Psoas muscle (tissue), 8 donors: ENCODE measurements around the gene EFTUD2. TPM values are rescaled to one million over a fixed set of nuclear protein-coding genes. Genes with fewer than 3 reads are reported as not detected.
"Not testable (repeated sequence)": the region's sequence is repeated elsewhere in the genome, so short reads cannot be mapped to it uniquely, and the experiment has no call there.

ENCODE experiments used
- ATAC-seq, 4 donors: fragments of 200-7000 bp; cut with Tn5 transposase; one replicate each; pipeline ENCODE4 v1.9.1; 2020; ENCODE audit warnings: moderate library complexity in 3 of 4, mild to moderate bottlenecking in 2 of 4
- DNase-seq, 2 donors: peaks; one replicate each; pipeline ENCODE4 v3.0.0-alpha.2; 2020
- H3K27ac ChIP-seq: fragments of 200-600 bp; one replicate; pipeline ENCODE4 v1.8.0; 2022
- H3K27me3 ChIP-seq, 3 donors: fragments of 200-600 bp in 1 of 3; one replicate each; pipeline versions ENCODE4 v1.6.1 to v1.8.0; 2013 to 2022; ENCODE audit warnings: low read length in 2 of 3, mild to moderate bottlenecking in 2 of 3, moderate library complexity in 1 of 3; ENCODE audit not compliant: insufficient read depth in 3 of 3
- H3K36me3 ChIP-seq, 2 donors: fragments of 200-600 bp in 1 of 2; one replicate each; pipeline versions ENCODE4 v1.6.1 to v1.8.0; 2013 to 2022; ENCODE audit warnings: low read depth in 1 of 2, mild to moderate bottlenecking in 1 of 2, moderate library complexity in 1 of 2; ENCODE audit not compliant: insufficient read depth in 1 of 2
- H3K4me1 ChIP-seq: fragments of 200-600 bp; one replicate; pipeline ENCODE4 v1.8.0; 2022
- H3K4me3 ChIP-seq: fragments of 200-600 bp; one replicate; pipeline ENCODE4 v1.8.0; 2022; ENCODE audit warnings: mild to moderate bottlenecking
- H3K9me3 ChIP-seq: fragments of 200-600 bp; one replicate; pipeline ENCODE4 v1.8.0; 2022
- CTCF ChIP-seq: fragments of 200-600 bp; IDR thresholded peaks from one replicate; pipeline ENCODE4 v1.8.0; 2022; ENCODE audit warnings: antibody characterized with exemption
- WGBS, 3 donors: extraction: QIAGEN DNeasy Blood & Tissue Kit; methylation state at CpG; one replicate each; pipeline versions ENCODE4 v1.1.6 to v1.1.7; 2013; 5-methylcytosine and 5-hydroxymethylcytosine counted together
- intact Hi-C, 2 donors: fragments of 100-400 bp; cut with DNase I; formaldehyde crosslinking; loops; one replicate each; pipeline versions ENCODE4 v1.11.0 to v1.14.2; 2022
- polyA plus RNA-seq, 3 donors: library from polyadenylated mRNA; stranded (reverse); fragments of 200-250 nt; gene quantifications; one replicate each; pipeline ENCODE4 v1.2.3, GENCODE V29; 2013
- total RNA-seq, 4 donors: library from RNA; stranded (reverse); fragmentation: NEBNext Ultra II Directional in 2 of 4; extraction: Animal tissue kit (Norgen Biotek cat#: 25700) in 2 of 4; gene quantifications; one replicate each; pipeline versions ENCODE4 v1.2.1 to v1.2.4, GENCODE V29; 2021 to 2023
- donor health status: healthy with polysubstance abuse.
- donor health status: DM: no; HTN: no; CAD: no; lungs with moderate emphysema.
- donor health status: Bipolar disorder and iron deficiency.
- donor health status: healthy.
- donor health status: DM: yes; HTN: yes; CAD: no.
- donor health status: DM: no; HTN: no; CAD: no.
- donor health status: DM: no; HTN: no; CAD: no.
- donor health status: DM: yes; HTN: yes; CAD: no.

Gene EFTUD2
- total and polyA plus RNA-seq, 7 donors = 46.0 to 114 (median 102) TPM

- H3K36me3 ChIP-seq = no peaks in the 10 kb centered on the region
- intact Hi-C loops = no loop called here
- no peaks in the 10 kb centered on the region for H3K9me3 ChIP-seq
- no peak for TF ChIP-seq CTCF
- H3K4me3 ChIP-seq = no peak overlapping the region
- no peak for DNase-seq
- no peak overlapping the region for H3K27ac ChIP-seq
- ATAC-seq = no peak
- H3K27me3 ChIP-seq = no peaks in the 10 kb centered on the region
- WGBS, 3 donors = 64 to 68% (median 67%) methylated on average over 4 of the region's 4 CpGs
- H3K4me1 ChIP-seq = no peaks in the 10 kb centered on the region
Measured at GRCh38 chr17:44812263-44812662, 87.0 kb downstream of the EFTUD2 start.

GRCh38 chr17:44808656-44809388 is 90.4 kb downstream of the EFTUD2 start:
- H3K36me3 ChIP-seq, DNase-seq, H3K4me1 ChIP-seq, H3K4me3 ChIP-seq, H3K9me3 ChIP-seq, H3K27ac ChIP-seq, intact Hi-C loops, H3K27me3 ChIP-seq, ATAC-seq: not testable (repeated sequence)
- 89 to 96% (median 94%) methylated on average over 9 of the region's 9 CpGs for WGBS, 3 donors

GRCh38 chr17:44808156-44808555 is 91.1 kb downstream of the EFTUD2 start:
- no peak for ATAC-seq
- Histone ChIP-seq H3K9me3 (no peaks in the 10 kb centered on the region), H3K4me1 (no peaks in the 10 kb centered on the region), H3K27ac (no peak overlapping the region), H3K27me3 (no peaks in the 10 kb centered on the region), H3K36me3 (no peaks in the 10 kb centered on the region), H3K4me3 (no peak overlapping the region)
- intact Hi-C loops = no loop called here
- TF ChIP-seq CTCF = no peak
- 81 to 88% (median 86%) methylated on average over 4 of the region's 4 CpGs for WGBS, 3 donors
- DNase-seq = no peak

- ATAC-seq (no peak), DNase-seq (no peak)
- H3K27me3 ChIP-seq = no peaks in the 10 kb centered on the region
- intact Hi-C loops = no loop called here
- 51 to 63% (median 62%) methylated on average over 3 of the region's 3 CpGs for WGBS, 3 donors
- no peak for TF ChIP-seq CTCF
- no peak overlapping the region for H3K4me3 ChIP-seq
- H3K36me3 ChIP-seq = no peaks in the 10 kb centered on the region
- H3K27ac ChIP-seq = no peak overlapping the region
- H3K4me1 ChIP-seq = no peaks in the 10 kb centered on the region
- H3K9me3 ChIP-seq = no peaks in the 10 kb centered on the region
Measured at GRCh38 chr17:44807817-44808155, 91.5 kb downstream of the EFTUD2 start.

GRCh38 chr17:44807093-44807816 is 92.0 kb downstream of the EFTUD2 start:
- TF ChIP-seq CTCF = no peak
- WGBS, 3 donors = 84 to 92% (median 85%) methylated on average over 4 of the region's 4 CpGs
- H3K27ac ChIP-seq = no peak overlapping the region

More at GRCh38 chr17:44807093-44807816, 92.0 kb downstream of the EFTUD2 start:
- Histone ChIP-seq H3K4me1 (no peaks in the 10 kb centered on the region), H3K36me3 (no peaks in the 10 kb centered on the region), H3K9me3 (no peaks in the 10 kb centered on the region), H3K4me3 (no peak overlapping the region), H3K27me3 (no peaks in the 10 kb centered on the region)
- intact Hi-C loops = no loop called here
- no peak for ATAC-seq
- no peak for DNase-seq
